Adrenal gland (tissue), 12 donors: ENCODE results near the gene TRIM10. TPM values are rescaled to one million over a fixed set of nuclear protein-coding genes. Genes with fewer than 3 reads are reported as not detected.

Source experiments
- DNase-seq, 7 donors: peaks; one replicate each; pipeline ENCODE4 v3.0.0-alpha.2; 2019 to 2020
- H3K27ac ChIP-seq, 5 donors: fragments of 200-600 bp; sonication (generic) in 4 of 5; 1 replicate in 3 of 5; 2 replicates in 2 of 5; pipeline versions ENCODE4 v1.5.1 to v1.8.0; 2016 to 2020; ENCODE audit warnings: mild to moderate bottlenecking in 1 of 5
- H3K27me3 ChIP-seq: fragments of 200-600 bp; 2 replicates; pipeline ENCODE4 v1.8.0; 2021
- H3K36me3 ChIP-seq, 2 donors: fragments of 200-600 bp; replicated peaks in 1 of 2; 1 replicate in 1 of 2; 2 replicates in 1 of 2; pipeline versions ENCODE4 v1.5.1 to v1.8.0; 2018 to 2022
- H3K4me1 ChIP-seq, 2 donors: fragments of 200-600 bp; replicated peaks in 1 of 2; 1 replicate in 1 of 2; 2 replicates in 1 of 2; pipeline versions ENCODE4 v1.5.1 to v1.8.0; 2018 to 2021
- H3K4me3 ChIP-seq, 4 donors: fragments of 200-600 bp; sonication (generic) in 3 of 4; one replicate each; pipeline ENCODE4 v1.5.1; 2016 to 2018
- H3K9me3 ChIP-seq, 3 donors: fragments of 200-600 bp; sonication (generic) in 1 of 3; replicated peaks in 1 of 3; 1 replicate in 2 of 3; 2 replicates in 1 of 3; pipeline versions ENCODE4 v1.5.1 to v1.8.0; 2016 to 2021
- CTCF ChIP-seq, 6 experiments: fragments of 450-650 bp in 4 of 6; fragments of 200-600 bp in 2 of 6; sonication (generic) in 1 of 6; IDR thresholded peaks; 1 replicate in 5 of 6; 2 replicates in 1 of 6; pipeline versions ENCODE4 v1.5.1 to v1.8.0; 2016 to 2021; ENCODE audit warnings: antibody characterized with exemption in 6 of 6, mild to moderate bottlenecking in 2 of 6, moderate library complexity in 1 of 6
- POLR2A ChIP-seq, 2 donors: fragments of 450-650 bp; IDR thresholded peaks; one replicate each; pipeline ENCODE4 v1.6.1; 2017; ENCODE audit warnings: antibody characterized with exemption in 2 of 2, mild to moderate bottlenecking in 2 of 2, moderate library complexity in 1 of 2
- WGBS, 4 donors: extraction: QIAGEN DNeasy Blood & Tissue Kit in 2 of 4; methylation state at CpG; one replicate each; pipeline versions ENCODE4 v1.1.5 to v1.1.7; 2013 to 2017; 5-methylcytosine and 5-hydroxymethylcytosine counted together
- intact Hi-C, 2 donors: fragments of 100-400 bp; cut with DNase I; formaldehyde crosslinking; loops; one replicate each; pipeline versions ENCODE4 v1.14.1 to v1.15.0; 2022 to 2023
- polyA plus RNA-seq, 3 donors: library from polyadenylated mRNA; stranded (reverse); fragments of 200-250 nt in 2 of 3; fragments of 350-450 nt in 1 of 3; fragmentation: Illumina TruSeq in 1 of 3; extraction: RNeasy Lipid Tissue Mini Kit (QIAGEN cat#74804) in 1 of 3; gene quantifications; one replicate each; pipeline ENCODE4 v1.2.3, GENCODE V29; 2013 to 2014
- total RNA-seq, 9 donors: library from RNA; depleted of rRNA in 4 of 9; stranded (reverse); fragments of >200 nt in 4 of 9; fragments of 120-200 nt in 1 of 9; fragmentation: NEBNext Ultra II Directional in 1 of 9; extraction: Animal tissue kit (Norgen Biotek cat#: 25700) in 1 of 9; gene quantifications; one replicate each; pipeline versions ENCODE4 v1.1.0 to v1.2.4, GENCODE V29; 2013 to 2023
- donor health status: healthy with polysubstance abuse.
- donor health status: Bipolar disorder and iron deficiency.
- donor health status: DM: yes; HTN: yes; CAD: no.
- donor health status: DM: no; HTN: no; CAD: no.
- donor health status: DM: no; HTN: no; CAD: no.
- donor health status: DM: yes; HTN: yes; CAD: no.

TRIM10 gene
- total and polyA plus RNA-seq, 12 donors, result 0.67 TPM; not detected in 11

GRCh38 chr6:30150671-30151395 lies 10.2 kb downstream of the TRIM10 start:
- no peak for DNase-seq
- 75 to 87% (median 84%) methylated on average over 10 of the region's 10 CpGs for WGBS, 4 donors
- peaks cover 3% of the 10 kb centered on the region for H3K27me3 ChIP-seq

GRCh38 chr6:30149858-30150550 lies 11.0 kb downstream of the TRIM10 start:
- Histone ChIP-seq H3K36me3 (no peaks in the 10 kb centered on the region), H3K4me3 (no peak overlapping the region), H3K27me3 (peaks cover 4% of the 10 kb centered on the region), H3K27ac (no peak overlapping the region), H3K9me3 (no peaks in the 10 kb centered on the region), H3K4me1 (no peaks in the 10 kb centered on the region)
- DNase-seq, result no peak
- intact Hi-C loops, result no loop called here
- WGBS, 4 donors, result 65 to 73% (median 71%) methylated on average over 7 of the region's 7 CpGs
- TF ChIP-seq CTCF (IDR thresholded peaks at IDR 0.05) (no peak), POLR2A (IDR thresholded peaks at IDR 0.05) (no peak)

More at GRCh38 chr6:30150671-30151395, 10.2 kb downstream of the TRIM10 start:
- Histone ChIP-seq H3K4me3 (no peak overlapping the region), H3K27ac (no peak overlapping the region), H3K4me1 (no peaks in the 10 kb centered on the region), H3K36me3 (no peaks in the 10 kb centered on the region), H3K9me3 (no peaks in the 10 kb centered on the region)
- intact Hi-C loops, result no loop called here
- no peak for TF ChIP-seq CTCF (IDR thresholded peaks at IDR 0.05)
- no peak for TF ChIP-seq POLR2A (IDR thresholded peaks at IDR 0.05)

GRCh38 chr6:30149234-30149633 lies 11.8 kb downstream of the TRIM10 start:
- no peaks in the 10 kb centered on the region for H3K9me3 ChIP-seq
- TF ChIP-seq POLR2A (IDR thresholded peaks at IDR 0.05), result no peak
- no peak for TF ChIP-seq CTCF (IDR thresholded peaks at IDR 0.05)
- H3K4me1 ChIP-seq, result no peaks in the 10 kb centered on the region

DNA sequence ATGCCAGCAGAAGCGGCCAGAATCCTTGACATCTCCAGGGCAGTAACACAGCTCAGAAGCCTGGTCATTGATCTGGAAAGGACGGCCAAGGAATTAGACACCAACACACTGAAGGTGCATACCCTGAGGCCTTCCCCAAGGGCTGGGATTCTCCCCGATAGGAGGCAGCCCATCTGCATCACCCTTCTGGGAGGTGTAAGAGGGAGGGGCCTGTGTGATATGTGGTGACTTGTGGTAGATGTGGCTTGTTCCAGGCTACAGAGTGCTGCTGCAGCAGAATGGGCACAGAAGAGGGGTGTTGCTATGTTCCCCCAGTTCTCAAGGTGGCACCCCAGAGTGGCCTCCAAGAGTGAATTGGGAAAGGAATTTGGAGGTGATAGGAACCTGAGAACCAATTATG lies 13.9 kb downstream of the TRIM10 start:
- no peak for DNase-seq
- Histone ChIP-seq H3K9me3 (no peaks in the 10 kb centered on the region), H3K4me1 (no peaks in the 10 kb centered on the region), H3K36me3 (no peaks in the 10 kb centered on the region), H3K4me3 (no peak overlapping the region), H3K27ac (no peak overlapping the region), H3K27me3 (peaks cover 14% of the 10 kb centered on the region)
- TF ChIP-seq POLR2A (IDR thresholded peaks at IDR 0.05), result no peak
- no peak for TF ChIP-seq CTCF (IDR thresholded peaks at IDR 0.05)
- intact Hi-C loops, result no loop called here
- 64 to 91% (median 79%) methylated on average over 3 of the region's 3 CpGs for WGBS, 4 donors

More at GRCh38 chr6:30149234-30149633, 11.8 kb downstream of the TRIM10 start:
- no peak for DNase-seq
- no peak overlapping the region for H3K27ac ChIP-seq
- intact Hi-C loops, result no loop called here
- 58 to 71% (median 60%) methylated on average over 3 of the region's 3 CpGs for WGBS, 4 donors
- H3K4me3 ChIP-seq, result no peak overlapping the region
- no peaks in the 10 kb centered on the region for H3K36me3 ChIP-seq
- peaks cover 11% of the 10 kb centered on the region for H3K27me3 ChIP-seq
